ENCODE measurements around the gene BTNL9.
"Not testable (repeated sequence)": the region's sequence is repeated elsewhere in the genome, so short reads cannot be mapped to it uniquely, and the experiment has no call there.

Gene BTNL9

DNA sequence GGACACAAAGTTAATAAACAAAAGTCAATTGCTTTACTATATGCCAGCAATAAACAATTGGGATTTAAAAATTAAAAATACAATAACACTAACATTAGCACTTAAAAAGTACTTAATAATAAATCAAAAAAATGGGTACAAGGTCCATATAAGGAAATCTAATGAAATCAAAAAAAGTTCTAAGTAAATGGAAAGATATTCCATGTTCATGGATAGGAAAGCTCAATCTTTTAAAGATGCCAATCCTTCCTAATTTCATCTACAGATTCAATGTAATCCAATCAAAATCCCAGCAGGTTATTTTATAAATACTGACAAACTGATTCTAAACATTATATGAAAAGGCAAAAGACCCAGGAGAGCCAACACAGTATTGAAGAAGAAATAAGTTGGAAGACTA, 41.9 kb downstream of the BTNL9 start:
- H3K27me3 ChIP-seq (ENCODE audit: insufficient read depth, insufficient read length) = no peaks in the 10 kb centered on the region
- DNase-seq (ENCODE audit: low read depth, low spot score) = no peak
- H3K4me3 ChIP-seq (ENCODE audit: insufficient read length, low read depth) = no peak overlapping the region
- H3K9ac ChIP-seq (ENCODE audit: insufficient read length, low read depth) = no peak overlapping the region
- no peaks in the 10 kb centered on the region for H3K4me1 ChIP-seq (ENCODE audit: insufficient read depth, insufficient read length)
- no peaks in the 10 kb centered on the region for H3K9me3 ChIP-seq (ENCODE audit: insufficient read depth, low read length)
- TF ChIP-seq SUZ12 (IDR thresholded peaks at IDR 0.05; ENCODE audit: extremely low read depth, insufficient read depth, insufficient read length) = no peak
- TF ChIP-seq ZNF274 (IDR thresholded peaks at IDR 0.05; ENCODE audit: low read depth, low read length) = no peak
- no peak for TF ChIP-seq YY1 (IDR thresholded peaks at IDR 0.05; ENCODE audit: insufficient read depth, insufficient read length)
- no peaks in the 10 kb centered on the region for H3K36me3 ChIP-seq (ENCODE audit: insufficient read depth, insufficient read length, low read length)

DNA sequence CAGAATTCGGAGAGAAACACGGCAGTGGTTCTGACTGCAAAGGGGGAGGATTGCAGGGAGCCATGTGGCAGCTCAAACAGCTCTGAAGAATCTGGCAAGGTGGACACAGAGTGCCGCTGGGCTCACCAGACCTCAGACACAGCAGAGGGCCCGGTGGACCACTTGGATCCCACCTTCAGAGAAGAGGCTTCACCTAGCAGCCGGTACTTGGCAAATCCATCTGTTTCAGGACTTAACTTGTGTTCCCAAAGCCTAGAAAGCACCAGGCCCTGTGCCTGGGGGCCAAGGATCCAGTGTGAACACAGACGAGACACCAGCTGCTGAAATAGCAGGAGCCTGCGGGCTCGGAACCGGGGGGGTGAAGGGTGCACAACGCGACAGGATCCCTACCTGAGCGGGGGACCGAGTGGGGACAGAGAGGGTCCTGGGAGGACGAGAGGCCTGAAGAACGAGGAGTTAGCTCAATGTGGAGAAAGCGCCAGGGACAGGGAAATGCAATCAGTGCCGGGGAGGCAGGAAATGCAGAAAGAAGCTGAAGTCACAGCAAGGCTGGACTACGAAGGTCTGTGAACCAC, 44.6 kb downstream of the BTNL9 start:
- TF ChIP-seq ZNF274 (IDR thresholded peaks at IDR 0.05; ENCODE audit: low read depth, low read length) (no peak), YY1 (IDR thresholded peaks at IDR 0.05; ENCODE audit: insufficient read depth, insufficient read length) (no peak), SUZ12 (IDR thresholded peaks at IDR 0.05; ENCODE audit: extremely low read depth, insufficient read depth, insufficient read length) (no peak)
- H3K27me3 ChIP-seq (ENCODE audit: insufficient read depth, insufficient read length) = no peaks in the 10 kb centered on the region
- no peak overlapping the region for H3K9ac ChIP-seq (ENCODE audit: insufficient read length, low read depth)
- H3K4me1 ChIP-seq (ENCODE audit: insufficient read depth, insufficient read length) = no peaks in the 10 kb centered on the region
- H3K9me3 ChIP-seq (ENCODE audit: insufficient read depth, low read length) = no peaks in the 10 kb centered on the region
- H3K36me3 ChIP-seq (ENCODE audit: insufficient read depth, insufficient read length, low read length) = no peaks in the 10 kb centered on the region
- no peak overlapping the region for H3K4me3 ChIP-seq (ENCODE audit: insufficient read length, low read depth)
- DNase-seq (ENCODE audit: low read depth, low spot score) = no peak

DNA sequence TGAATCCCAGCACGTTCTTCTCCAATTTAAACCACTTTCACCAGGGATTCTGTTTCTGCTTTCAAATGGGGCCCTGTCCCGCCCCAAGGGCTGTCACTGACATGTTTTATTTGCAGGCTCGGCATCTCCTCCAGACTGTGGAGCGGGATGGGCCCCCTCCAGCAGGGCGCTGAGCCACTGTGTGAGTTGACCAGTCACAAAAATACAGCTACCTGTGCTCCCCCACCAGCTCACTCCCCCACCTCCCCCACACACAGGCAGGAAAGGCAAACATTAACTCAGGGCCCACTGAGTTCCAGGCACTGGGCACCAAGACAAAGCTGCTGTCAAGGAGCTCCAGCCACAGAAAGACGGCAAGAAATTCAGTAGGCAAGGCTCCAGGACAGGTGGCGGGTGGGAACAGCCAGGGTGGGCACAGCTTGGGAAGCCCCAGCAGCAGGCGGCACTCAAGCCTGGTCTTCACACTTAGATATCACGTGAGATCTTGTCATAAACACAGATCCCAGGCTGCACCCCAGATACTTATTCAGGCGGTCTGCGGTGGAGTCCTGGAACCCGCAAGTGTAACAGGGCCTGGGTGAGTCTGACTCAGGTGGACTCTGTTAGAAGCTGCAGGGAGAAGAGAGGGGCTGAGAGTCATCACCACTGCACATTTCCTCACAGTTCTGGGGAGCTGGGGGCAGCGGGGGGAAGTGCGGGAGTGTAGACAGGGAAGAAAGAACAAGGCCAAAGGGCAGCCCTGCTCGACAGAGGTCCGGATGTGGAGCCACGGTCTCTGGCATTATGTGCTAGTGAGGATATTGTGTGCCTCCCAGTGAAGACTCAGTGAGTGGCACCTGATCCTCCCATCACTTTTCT, 46.2 kb downstream of the BTNL9 start:
- no peak overlapping the region for H3K9ac ChIP-seq (ENCODE audit: insufficient read length, low read depth)
- no peaks in the 10 kb centered on the region for H3K36me3 ChIP-seq (ENCODE audit: insufficient read depth, insufficient read length, low read length)
- H3K4me1 ChIP-seq (ENCODE audit: insufficient read depth, insufficient read length) = no peaks in the 10 kb centered on the region
- H3K9me3 ChIP-seq (ENCODE audit: insufficient read depth, low read length) = no peaks in the 10 kb centered on the region
- DNase-seq (ENCODE audit: low read depth, low spot score) = no peak
- H3K27me3 ChIP-seq (ENCODE audit: insufficient read depth, insufficient read length) = no peaks in the 10 kb centered on the region
- no peak overlapping the region for H3K4me3 ChIP-seq (ENCODE audit: insufficient read length, low read depth)
- TF ChIP-seq SUZ12 (IDR thresholded peaks at IDR 0.05; ENCODE audit: extremely low read depth, insufficient read depth, insufficient read length) (no peak), YY1 (IDR thresholded peaks at IDR 0.05; ENCODE audit: insufficient read depth, insufficient read length) (no peak), ZNF274 (IDR thresholded peaks at IDR 0.05; ENCODE audit: low read depth, low read length) (no peak)

DNA sequence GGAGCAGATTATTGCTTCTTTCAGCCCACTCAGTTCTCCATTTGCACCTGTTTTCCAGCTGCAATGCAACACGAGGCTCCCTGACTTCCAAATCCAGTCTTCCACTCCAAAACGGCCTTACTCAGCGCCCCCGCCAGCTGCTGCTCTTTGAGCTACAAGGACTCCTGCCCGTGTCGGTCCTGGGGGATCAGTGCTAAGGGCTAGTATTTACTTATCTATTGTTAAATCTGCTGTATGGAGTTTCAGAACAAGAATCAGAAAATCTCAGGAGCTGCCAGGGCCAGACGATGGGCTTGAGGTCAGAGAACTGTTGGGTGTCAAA, 46.8 kb downstream of the BTNL9 start:
- no peak for DNase-seq (ENCODE audit: low read depth, low spot score)
- H3K4me1 ChIP-seq (ENCODE audit: insufficient read depth, insufficient read length) = no peaks in the 10 kb centered on the region
- no peak overlapping the region for H3K4me3 ChIP-seq (ENCODE audit: insufficient read length, low read depth)

GRCh38 chr5:181087309-181087708, 47.2 kb downstream of the BTNL9 start:
- no peak for TF ChIP-seq SUZ12 (IDR thresholded peaks at IDR 0.05; ENCODE audit: extremely low read depth, insufficient read depth, insufficient read length)
- no peak for TF ChIP-seq ZNF274 (IDR thresholded peaks at IDR 0.05; ENCODE audit: low read depth, low read length)
- TF ChIP-seq YY1 (IDR thresholded peaks at IDR 0.05; ENCODE audit: insufficient read depth, insufficient read length) = no peak
- no peak for DNase-seq (ENCODE audit: low read depth, low spot score)
- Histone ChIP-seq H3K4me1 (ENCODE audit: insufficient read depth, insufficient read length) (no peaks in the 10 kb centered on the region), H3K9ac (ENCODE audit: insufficient read length, low read depth) (no peak overlapping the region), H3K4me3 (ENCODE audit: insufficient read length, low read depth) (no peak overlapping the region), H3K36me3 (ENCODE audit: insufficient read depth, insufficient read length, low read length) (no peaks in the 10 kb centered on the region), H3K27me3 (ENCODE audit: insufficient read depth, insufficient read length) (no peaks in the 10 kb centered on the region), H3K9me3 (ENCODE audit: insufficient read depth, low read length) (no peaks in the 10 kb centered on the region)

More for the DNA sequence above, 46.8 kb downstream of the BTNL9 start:
- no peaks in the 10 kb centered on the region for H3K9me3 ChIP-seq (ENCODE audit: insufficient read depth, low read length)
- H3K36me3 ChIP-seq (ENCODE audit: insufficient read depth, insufficient read length, low read length) = no peaks in the 10 kb centered on the region
- no peaks in the 10 kb centered on the region for H3K27me3 ChIP-seq (ENCODE audit: insufficient read depth, insufficient read length)
- no peak overlapping the region for H3K9ac ChIP-seq (ENCODE audit: insufficient read length, low read depth)
- TF ChIP-seq SUZ12 (IDR thresholded peaks at IDR 0.05; ENCODE audit: extremely low read depth, insufficient read depth, insufficient read length) (no peak), YY1 (IDR thresholded peaks at IDR 0.05; ENCODE audit: insufficient read depth, insufficient read length) (no peak), ZNF274 (IDR thresholded peaks at IDR 0.05; ENCODE audit: low read depth, low read length) (no peak)

DNA sequence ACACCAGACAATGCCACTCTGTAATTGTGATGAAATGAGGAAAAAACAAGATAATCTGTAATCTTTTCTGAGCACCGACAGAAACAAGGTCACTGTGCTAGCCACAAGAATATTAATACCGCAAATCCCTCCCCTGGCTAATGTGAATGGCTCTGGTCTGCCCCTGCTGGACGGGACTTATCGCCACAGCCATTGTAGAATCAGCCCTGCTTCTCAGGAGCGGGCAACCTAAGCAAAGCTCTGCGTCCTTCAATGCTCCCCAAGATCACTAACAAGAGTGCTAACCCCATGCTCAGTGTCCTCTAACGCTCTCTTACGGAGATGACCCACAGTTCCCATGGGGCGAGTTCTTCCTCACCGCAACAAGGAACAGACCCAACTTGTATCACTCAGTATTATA, 48.2 kb downstream of the BTNL9 start:
- Histone ChIP-seq H3K36me3 (ENCODE audit: insufficient read depth, insufficient read length, low read length) (no peaks in the 10 kb centered on the region), H3K4me3 (ENCODE audit: insufficient read length, low read depth) (no peak overlapping the region), H3K27me3 (ENCODE audit: insufficient read depth, insufficient read length) (no peaks in the 10 kb centered on the region), H3K4me1 (ENCODE audit: insufficient read depth, insufficient read length) (no peaks in the 10 kb centered on the region), H3K9me3 (ENCODE audit: insufficient read depth, low read length) (no peaks in the 10 kb centered on the region), H3K9ac (ENCODE audit: insufficient read length, low read depth) (no peak overlapping the region)
- DNase-seq (ENCODE audit: low read depth, low spot score) = no peak
- TF ChIP-seq SUZ12 (IDR thresholded peaks at IDR 0.05; ENCODE audit: extremely low read depth, insufficient read depth, insufficient read length) (no peak), ZNF274 (IDR thresholded peaks at IDR 0.05; ENCODE audit: low read depth, low read length) (no peak), YY1 (IDR thresholded peaks at IDR 0.05; ENCODE audit: insufficient read depth, insufficient read length) (no peak)

DNA sequence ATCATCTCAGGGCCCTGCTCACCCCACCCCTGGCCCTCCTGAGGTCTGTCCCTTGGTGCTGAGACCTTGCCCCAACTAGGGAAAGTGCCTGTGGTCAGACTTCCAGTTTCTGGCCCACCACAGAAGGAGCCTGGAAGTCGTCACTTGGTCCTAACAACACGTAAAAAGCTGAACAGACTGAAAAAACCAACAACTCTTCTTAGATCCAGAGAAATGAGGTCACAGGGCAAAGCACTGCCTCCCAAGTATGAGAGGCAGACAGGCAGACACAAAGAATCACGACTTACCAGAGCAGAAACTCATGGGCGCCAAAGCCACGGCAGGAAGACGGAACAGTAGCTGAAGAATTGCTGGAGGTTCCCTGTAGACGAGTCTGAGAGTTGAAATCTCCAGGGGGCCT, 52.4 kb downstream of the BTNL9 start:
- Histone ChIP-seq H3K9me3 (ENCODE audit: insufficient read depth, low read length) (no peaks in the 10 kb centered on the region), H3K36me3 (ENCODE audit: insufficient read depth, insufficient read length, low read length) (no peaks in the 10 kb centered on the region), H3K9ac (ENCODE audit: insufficient read length, low read depth) (no peak overlapping the region), H3K4me1 (ENCODE audit: insufficient read depth, insufficient read length) (no peaks in the 10 kb centered on the region), H3K4me3 (ENCODE audit: insufficient read length, low read depth) (no peak overlapping the region), H3K27me3 (ENCODE audit: insufficient read depth, insufficient read length) (no peaks in the 10 kb centered on the region)
- DNase-seq (ENCODE audit: low read depth, low spot score) = no peak
- TF ChIP-seq YY1 (IDR thresholded peaks at IDR 0.05; ENCODE audit: insufficient read depth, insufficient read length) (no peak), ZNF274 (IDR thresholded peaks at IDR 0.05; ENCODE audit: low read depth, low read length) (no peak), SUZ12 (IDR thresholded peaks at IDR 0.05; ENCODE audit: extremely low read depth, insufficient read depth, insufficient read length) (no peak)

- DNase-seq (ENCODE audit: low read depth, low spot score); H3K36me3 ChIP-seq (ENCODE audit: insufficient read depth, insufficient read length, low read length); H3K9me3 ChIP-seq (ENCODE audit: insufficient read depth, low read length); H3K4me3 ChIP-seq (ENCODE audit: insufficient read length, low read depth); H3K9ac ChIP-seq (ENCODE audit: insufficient read length, low read depth); H3K27me3 ChIP-seq (ENCODE audit: insufficient read depth, insufficient read length); H3K4me1 ChIP-seq (ENCODE audit: insufficient read depth, insufficient read length): not testable (repeated sequence)
Measured at GRCh38 chr5:181095162-181095561, 55.1 kb downstream of the BTNL9 start.

DNA sequence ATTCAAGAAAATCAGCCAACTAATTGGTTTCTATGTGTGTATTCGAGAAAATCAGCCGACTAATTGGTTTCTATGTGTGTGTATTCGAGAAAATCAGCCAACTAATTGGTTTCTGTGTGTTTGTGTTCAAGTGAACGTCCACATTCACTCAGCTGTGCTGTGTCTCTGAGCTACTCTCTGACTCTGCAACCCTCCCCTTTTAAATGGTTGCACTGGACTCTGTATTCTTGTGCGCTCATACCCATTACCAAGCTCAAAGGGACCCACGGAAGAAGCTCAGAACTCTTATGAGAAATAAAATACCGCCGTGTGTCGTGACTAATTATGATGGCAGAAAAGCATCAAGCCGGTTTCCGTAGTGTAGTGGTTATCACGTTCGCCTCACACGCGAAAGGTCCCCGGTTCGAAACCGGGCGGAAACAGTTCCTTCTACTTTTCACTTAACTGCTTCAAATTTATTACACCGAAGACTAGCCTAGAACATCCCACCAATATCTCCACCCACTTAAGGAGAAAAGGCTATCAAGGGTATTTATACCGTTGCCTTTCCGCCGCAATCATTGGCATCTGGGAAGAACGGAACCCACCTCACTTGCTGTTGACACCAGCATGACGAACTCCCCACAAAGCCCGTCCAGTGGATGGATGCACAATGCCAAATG, 56.8 kb downstream of the BTNL9 start:
- H3K4me3 ChIP-seq (ENCODE audit: insufficient read length, low read depth); H3K27me3 ChIP-seq (ENCODE audit: insufficient read depth, insufficient read length); H3K9ac ChIP-seq (ENCODE audit: insufficient read length, low read depth); H3K4me1 ChIP-seq (ENCODE audit: insufficient read depth, insufficient read length); H3K36me3 ChIP-seq (ENCODE audit: insufficient read depth, insufficient read length, low read length); H3K9me3 ChIP-seq (ENCODE audit: insufficient read depth, low read length); DNase-seq (ENCODE audit: low read depth, low spot score): not testable (repeated sequence)

DNA sequence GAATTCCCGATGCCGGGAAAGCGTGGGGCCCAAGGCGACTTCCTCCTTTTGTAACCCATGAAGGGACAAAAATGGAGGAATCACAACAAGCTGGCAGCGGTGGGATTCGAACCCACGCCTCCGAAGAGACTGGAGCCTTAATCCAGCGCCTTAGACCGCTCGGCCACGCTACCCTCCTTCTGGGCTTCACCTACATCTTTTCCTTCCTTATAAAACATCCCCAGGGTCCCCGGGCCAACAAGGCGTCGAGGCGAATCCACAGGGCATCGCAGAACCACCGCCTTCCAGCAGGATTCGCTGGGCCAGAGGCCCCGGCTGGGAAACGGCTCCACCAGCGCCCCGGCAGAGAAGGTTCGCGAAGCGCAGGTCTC, 57.3 kb downstream of the BTNL9 start:
- H3K27me3 ChIP-seq (ENCODE audit: insufficient read depth, insufficient read length); DNase-seq (ENCODE audit: low read depth, low spot score); H3K36me3 ChIP-seq (ENCODE audit: insufficient read depth, insufficient read length, low read length); H3K4me1 ChIP-seq (ENCODE audit: insufficient read depth, insufficient read length); H3K9me3 ChIP-seq (ENCODE audit: insufficient read depth, low read length); H3K9ac ChIP-seq (ENCODE audit: insufficient read length, low read depth); H3K4me3 ChIP-seq (ENCODE audit: insufficient read length, low read depth): not testable (repeated sequence)

Data from NT2/D1 (cell line).